Spleen (tissue), 11 donors: ENCODE data around the gene CGB5. TPM values are rescaled to one million over a fixed set of nuclear protein-coding genes. Genes with fewer than 3 reads are reported as not detected.
A peak's percentile ranks its signal among the peaks of the same experiment; 100 is the strongest.

Experiments used
- DNase-seq: peaks from one replicate; pipeline ENCODE4 v3.0.0-alpha.2; 2020
- H3K27ac ChIP-seq, 8 donors: fragments of 200-600 bp; sonication (generic) in 7 of 8; 1 replicate in 4 of 8; 2 replicates in 4 of 8; pipeline versions ENCODE4 v1.5.0 to v1.8.0; 2016 to 2021; ENCODE audit warnings: inconsistent platforms in 4 of 8, mild to moderate bottlenecking in 4 of 8, moderate library complexity in 1 of 8
- H3K27me3 ChIP-seq, 7 donors: fragments of 200-600 bp; sonication (generic) in 6 of 7; replicated peaks in 1 of 7; 1 replicate in 4 of 7; 2 replicates in 3 of 7; pipeline versions ENCODE4 v1.5.0 to v1.8.0; 2016 to 2021; ENCODE audit warnings: inconsistent platforms in 3 of 7, mild to moderate bottlenecking in 1 of 7
- H3K36me3 ChIP-seq, 6 donors: fragments of 200-600 bp; sonication (generic) in 5 of 6; 1 replicate in 4 of 6; 2 replicates in 2 of 6; pipeline versions ENCODE4 v1.5.0 to v1.8.0; 2016 to 2021; ENCODE audit warnings: inconsistent platforms in 2 of 6
- H3K4me1 ChIP-seq, 6 donors: fragments of 200-600 bp; sonication (generic) in 5 of 6; 1 replicate in 3 of 6; 2 replicates in 3 of 6; pipeline versions ENCODE4 v1.5.0 to v1.8.0; 2016 to 2021; ENCODE audit warnings: inconsistent platforms in 3 of 6
- H3K4me3 ChIP-seq, 8 donors: fragments of 200-600 bp; sonication (generic) in 7 of 8; 1 replicate in 4 of 8; 2 replicates in 4 of 8; pipeline versions ENCODE4 v1.5.0 to v1.8.0; 2016 to 2021; ENCODE audit warnings: inconsistent platforms in 4 of 8, mild to moderate bottlenecking in 4 of 8, moderate library complexity in 2 of 8
- H3K9me3 ChIP-seq, 8 donors: fragments of 200-600 bp; sonication (generic) in 7 of 8; 1 replicate in 4 of 8; 2 replicates in 4 of 8; pipeline versions ENCODE4 v1.5.0 to v1.8.0; 2016 to 2021; ENCODE audit warnings: inconsistent platforms in 4 of 8
- POLR2A ChIP-seq, 3 donors: fragments of 450-650 bp; IDR thresholded peaks; one replicate each; pipeline ENCODE4 v1.5.1; 2017; ENCODE audit warnings: antibody characterized with exemption in 3 of 3, mild to moderate bottlenecking in 1 of 3
- POLR2AphosphoS5 ChIP-seq, 3 donors: sonication (generic); formaldehyde crosslinking; IDR thresholded peaks; one replicate each; pipeline ENCODE4 v1.5.1; 2017; ENCODE audit warnings: antibody characterized with exemption in 3 of 3
- WGBS, 5 donors: extraction: QIAGEN DNeasy Blood & Tissue Kit in 3 of 5; methylation state at CpG; one replicate each; pipeline versions ENCODE4 v1.1.5 to v1.1.7; 2013 to 2018; 5-methylcytosine and 5-hydroxymethylcytosine counted together
- intact Hi-C: fragments of 100-400 bp; cut with DNase I; formaldehyde crosslinking; loops from one replicate; pipeline ENCODE4 v1.15.0; 2023; ENCODE audit warnings: low total_unique reads
- polyA plus RNA-seq, 3 donors: library from polyadenylated mRNA; stranded (reverse); fragments of 200-250 nt; gene quantifications; one replicate each; pipeline ENCODE4 v1.2.1, GENCODE V29; 2013
- total RNA-seq, 7 donors: library from RNA; depleted of rRNA in 3 of 7; stranded (reverse); fragments of >200 nt in 3 of 7; fragmentation: NEBNext Ultra II Directional in 4 of 7; extraction: Animal tissue kit (Norgen Biotek cat#: 25700) in 4 of 7; gene quantifications; one replicate each; pipeline versions ENCODE4 v1.1.0 to v1.2.1, GENCODE V29; 2016 to 2021
- TF ChIP-seq, protein P1 (sequence below), 11 experiments: fragments of 200-600 bp in 7 of 11; fragments of 450-650 bp in 4 of 11; sonication (generic) in 4 of 11; IDR thresholded peaks in 8 of 11; conservative IDR thresholded peaks in 3 of 11; 1 replicate in 7 of 11; 2 replicates in 4 of 11; pipeline versions ENCODE4 v1.4.0 to v1.8.0; 2016 to 2021; ENCODE audit warnings: antibody characterized with exemption in 11 of 11, inconsistent platforms in 4 of 11, mild to moderate bottlenecking in 1 of 11
- donor health status: healthy with polysubstance abuse.
- donor health status: DM: no; HTN: no; CAD: no; lungs with moderate emphysema.
- donor health status: DM: no; HTN: no; CAD: no.
- donor health status: Bipolar disorder and iron deficiency.
- donor health status: healthy.
- donor health status: DM: no; HTN: no; CAD: no.
- donor health status: DM: yes; HTN: yes; CAD: no.

The CGB5 gene
- total and polyA plus RNA-seq, 10 donors, result not detected

DNA sequence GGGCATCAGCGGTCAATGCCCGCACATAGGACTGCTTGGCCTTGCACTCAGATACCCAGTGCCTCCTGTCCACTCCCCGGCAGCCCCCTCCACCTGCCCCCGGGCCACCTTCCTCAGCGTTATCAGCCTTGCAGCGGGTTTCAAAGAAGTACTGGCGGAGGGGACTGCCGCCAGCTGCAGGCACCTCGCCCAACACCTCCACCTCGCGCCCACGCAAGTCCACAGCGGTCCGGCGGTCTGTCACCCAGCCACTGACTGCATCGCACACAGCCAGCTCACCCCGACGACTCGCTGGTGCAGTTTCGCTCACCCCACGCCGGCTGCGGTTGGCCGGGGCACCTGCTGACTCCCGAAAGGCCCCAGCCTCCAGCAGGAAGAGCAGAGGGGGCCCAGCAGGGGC lies 17.8 kb downstream of the CGB5 start:
- Histone ChIP-seq H3K36me3 (no peaks in the 10 kb centered on the region), H3K4me3 (no peak overlapping the region), H3K27me3 (peaks cover 0 to 96% (median 62%) of the 10 kb centered on the region in 7 donors), H3K27ac (no peak overlapping the region), H3K4me1 (peaks cover 14 to 31% (median 22%) of the 10 kb centered on the region in 6 donors), H3K9me3 (no peaks in the 10 kb centered on the region)
- WGBS, 5 donors, result 42 to 64% (median 54%) methylated on average over 9 to 25 of the region's 25 CpGs
- intact Hi-C loops, result no loop called here
- no peak for TF ChIP-seq POLR2AphosphoS5 (IDR thresholded peaks at IDR 0.05)
- TF ChIP-seq, protein P1, sequence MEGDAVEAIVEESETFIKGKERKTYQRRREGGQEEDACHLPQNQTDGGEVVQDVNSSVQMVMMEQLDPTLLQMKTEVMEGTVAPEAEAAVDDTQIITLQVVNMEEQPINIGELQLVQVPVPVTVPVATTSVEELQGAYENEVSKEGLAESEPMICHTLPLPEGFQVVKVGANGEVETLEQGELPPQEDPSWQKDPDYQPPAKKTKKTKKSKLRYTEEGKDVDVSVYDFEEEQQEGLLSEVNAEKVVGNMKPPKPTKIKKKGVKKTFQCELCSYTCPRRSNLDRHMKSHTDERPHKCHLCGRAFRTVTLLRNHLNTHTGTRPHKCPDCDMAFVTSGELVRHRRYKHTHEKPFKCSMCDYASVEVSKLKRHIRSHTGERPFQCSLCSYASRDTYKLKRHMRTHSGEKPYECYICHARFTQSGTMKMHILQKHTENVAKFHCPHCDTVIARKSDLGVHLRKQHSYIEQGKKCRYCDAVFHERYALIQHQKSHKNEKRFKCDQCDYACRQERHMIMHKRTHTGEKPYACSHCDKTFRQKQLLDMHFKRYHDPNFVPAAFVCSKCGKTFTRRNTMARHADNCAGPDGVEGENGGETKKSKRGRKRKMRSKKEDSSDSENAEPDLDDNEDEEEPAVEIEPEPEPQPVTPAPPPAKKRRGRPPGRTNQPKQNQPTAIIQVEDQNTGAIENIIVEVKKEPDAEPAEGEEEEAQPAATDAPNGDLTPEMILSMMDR (IDR thresholded peaks at IDR 0.05 in 8 of 11, conservative IDR thresholded peaks at IDR 0.05 in 3 of 11), result no peak
- TF ChIP-seq POLR2A (IDR thresholded peaks at IDR 0.05), result no peak
- DNase-seq, result no peak

- 50 to 58% (median 51%) methylated on average over 6 to 10 of the region's 10 CpGs for WGBS, 5 donors
- no peak for TF ChIP-seq POLR2AphosphoS5 (IDR thresholded peaks at IDR 0.05)
- no peak for TF ChIP-seq POLR2A (IDR thresholded peaks at IDR 0.05)
- TF ChIP-seq, protein P1 (IDR thresholded peaks at IDR 0.05 in 8 of 11, conservative IDR thresholded peaks at IDR 0.05 in 3 of 11), result no peak
- Histone ChIP-seq H3K4me3 (no peak overlapping the region), H3K27me3 (peaks cover 0 to 96% (median 57%) of the 10 kb centered on the region in 7 donors), H3K36me3 (no peaks in the 10 kb centered on the region), H3K9me3 (no peaks in the 10 kb centered on the region), H3K4me1 (peaks cover 0 to 10% (median 6%) of the 10 kb centered on the region in 6 donors), H3K27ac (no peak overlapping the region)
- intact Hi-C loops, result no loop called here
- no peak for DNase-seq
These were observed 20.5 kb downstream of the CGB5 start for GRCh38 chr19:49064029-49064629.

GRCh38 chr19:49064768-49065611 lies 21.3 kb downstream of the CGB5 start, which contains the start of gene NTF4:
Gene NTF4 (minus strand): TSS chr19:49064818. CDS start chr19:49061997, 2,821 bp downstream.
- Histone ChIP-seq H3K27ac (no peak within 1 kb of the TSS), H3K9me3 (no peaks in the 10 kb centered on the region), H3K27me3 (peaks cover 0 to 99% (median 57%) of the 10 kb centered on the region in 7 donors), H3K36me3 (no peaks in the 10 kb centered on the region), H3K4me3 (peak within 1 kb of the TSS in 1 of 8 donors; percentile 49), H3K4me1 (peaks cover 0 to 10% (median 6%) of the 10 kb centered on the region in 6 donors)
- WGBS, 5 donors, result 6 to 18% (median 7%) methylated on average over 22 to 53 of the region's 53 CpGs
- intact Hi-C loops, result no loop called here
- DNase-seq, result no peak
- TF ChIP-seq POLR2A (IDR thresholded peaks at IDR 0.05) (no peak), POLR2AphosphoS5 (IDR thresholded peaks at IDR 0.05) (no peak)
- TF ChIP-seq, protein P1 (IDR thresholded peaks at IDR 0.05 in 8 of 11, conservative IDR thresholded peaks at IDR 0.05 in 3 of 11), result no peak
